ENCODE measurements around the gene FGF21. TPM values are rescaled to one million over a fixed set of nuclear protein-coding genes. Genes with fewer than 3 reads are reported as not detected.

FGF21 gene
- total RNA-seq, 1 donor from 2014 or later = not detected

- H3K4me1 Mint-ChIP-seq (ENCODE audit: unreplicated experiment) = peaks cover 10% of the 10 kb centered on the region
- DNase-seq (ENCODE audit: extremely low spot score, unreplicated experiment) = no peak
- peak overlapping the region; percentile 39 for H3K4me3 Mint-ChIP-seq
- H3K9me3 Mint-ChIP-seq = no peaks in the 10 kb centered on the region
- no peak overlapping the region for H3K27ac Mint-ChIP-seq
- TF ChIP-seq CTCF (conservative IDR thresholded peaks at IDR 0.05) = no peak
- H3K27me3 Mint-ChIP-seq = peaks cover 3% of the 10 kb centered on the region
- H3K36me3 Mint-ChIP-seq = peaks cover 5% of the 10 kb centered on the region
Measured at GRCh38 chr19:48741129-48741999, 14.0 kb upstream of the FGF21 start.

- Mint-ChIP-seq H3K4me3 (no peak overlapping the region), H3K27ac (no peak overlapping the region), H3K27me3 (peaks cover 3% of the 10 kb centered on the region), H3K9me3 (no peaks in the 10 kb centered on the region), H3K36me3 (peaks cover 5% of the 10 kb centered on the region), H3K4me1 (ENCODE audit: unreplicated experiment) (peaks cover 10% of the 10 kb centered on the region)
- TF ChIP-seq CTCF (conservative IDR thresholded peaks at IDR 0.05) = no peak
- no peak for DNase-seq (ENCODE audit: extremely low spot score, unreplicated experiment)
Measured at GRCh38 chr19:48742096-48742495, 13.2 kb upstream of the FGF21 start.

GRCh38 chr19:48745208-48745995, 9.9 kb upstream of the FGF21 start:
- Mint-ChIP-seq H3K9me3 (no peaks in the 10 kb centered on the region), H3K36me3 (peaks cover 5% of the 10 kb centered on the region), H3K4me3 (no peak overlapping the region), H3K4me1 (ENCODE audit: unreplicated experiment) (peaks cover 4% of the 10 kb centered on the region), H3K27me3 (no peaks in the 10 kb centered on the region), H3K27ac (no peak overlapping the region)
- DNase-seq (ENCODE audit: extremely low spot score, unreplicated experiment) = no peak
- TF ChIP-seq CTCF (conservative IDR thresholded peaks at IDR 0.05) = no peak

- H3K9me3 Mint-ChIP-seq = no peaks in the 10 kb centered on the region
- peak overlapping the region; percentile 8 for H3K4me3 Mint-ChIP-seq
- peaks cover 6% of the 10 kb centered on the region for H3K4me1 Mint-ChIP-seq (ENCODE audit: unreplicated experiment)
- peaks cover 5% of the 10 kb centered on the region for H3K36me3 Mint-ChIP-seq
- no peak for DNase-seq (ENCODE audit: extremely low spot score, unreplicated experiment)
- H3K27me3 Mint-ChIP-seq = peaks cover 6% of the 10 kb centered on the region
- H3K27ac Mint-ChIP-seq = no peak overlapping the region
- no peak for TF ChIP-seq CTCF (conservative IDR thresholded peaks at IDR 0.05)
Measured at GRCh38 chr19:48746110-48746509, 9.2 kb upstream of the FGF21 start.

- H3K27ac Mint-ChIP-seq = peak within 1 kb of the TSS; percentile 41
- peak within 1 kb of the TSS; percentile 77 for H3K4me3 Mint-ChIP-seq
- H3K9me3 Mint-ChIP-seq = no peaks in the 10 kb centered on the region
- peaks cover 11% of the 10 kb centered on the region for H3K27me3 Mint-ChIP-seq
- no peak for DNase-seq (ENCODE audit: extremely low spot score, unreplicated experiment)
- peaks cover 9% of the 10 kb centered on the region for H3K4me1 Mint-ChIP-seq (ENCODE audit: unreplicated experiment)
- peaks cover 5% of the 10 kb centered on the region for H3K36me3 Mint-ChIP-seq
- no peak for TF ChIP-seq CTCF (conservative IDR thresholded peaks at IDR 0.05)
Measured at GRCh38 chr19:48746738-48747575, 8.4 kb upstream of the FGF21 start, which contains the start of gene IZUMO1. IZUMO1 (minus strand) TSS chr19:48746909; CDS start chr19:48745859, 1,050 bp downstream.
